Vagina (tissue), 2 donors: ENCODE data around the gene CBLB. TPM values are rescaled to one million over a fixed set of nuclear protein-coding genes. Genes with fewer than 3 reads are reported as not detected.

ENCODE experiments used
- DNase-seq, 2 donors: peaks; one replicate each; pipeline ENCODE4 v3.0.0-alpha.2; 2017; ENCODE audit errors: extremely low spot score in 2 of 2
- H3K27ac ChIP-seq: fragments of 200-600 bp; sonication (generic); one replicate; pipeline ENCODE4 v1.5.1; 2019
- H3K27me3 ChIP-seq: fragments of 200-600 bp; sonication (generic); one replicate; pipeline ENCODE4 v1.5.1; 2019
- H3K36me3 ChIP-seq, 2 donors: fragments of 200-600 bp; sonication (generic); one replicate each; pipeline ENCODE4 v1.5.1; 2017 to 2019
- H3K4me1 ChIP-seq: fragments of 200-600 bp; sonication (generic); one replicate; pipeline ENCODE4 v1.5.1; 2019
- H3K4me3 ChIP-seq, 2 donors: fragments of 200-600 bp; sonication (generic); 1 replicate in 1 of 2; 2 replicates in 1 of 2; pipeline ENCODE4 v1.5.1; 2016 to 2019
- H3K9me3 ChIP-seq: fragments of 200-600 bp; sonication (generic); one replicate; pipeline ENCODE4 v1.5.1; 2019
- POLR2A ChIP-seq, 2 donors: fragments of 450-650 bp; IDR thresholded peaks; one replicate each; pipeline ENCODE4 v1.6.1; 2017; ENCODE audit warnings: antibody characterized with exemption in 2 of 2, mild to moderate bottlenecking in 2 of 2, moderate library complexity in 2 of 2
- POLR2AphosphoS5 ChIP-seq, 2 donors: sonication (generic); formaldehyde crosslinking; IDR thresholded peaks; one replicate each; pipeline ENCODE4 v1.9.0; 2017; ENCODE audit warnings: antibody characterized with exemption in 2 of 2, mild to moderate bottlenecking in 2 of 2, low read depth in 1 of 2; ENCODE audit not compliant: insufficient read depth in 1 of 2
- intact Hi-C: fragments of 100-400 bp; cut with DNase I; formaldehyde crosslinking; loops from one replicate; pipeline ENCODE4 v1.15.1; 2023
- total RNA-seq: library from RNA; depleted of rRNA; stranded (reverse); fragments of >200 nt; gene quantifications from one replicate; pipeline ENCODE4 v1.2.3, GENCODE V29; 2016
- TF ChIP-seq, protein P1 (sequence below), 3 experiments: fragments of 450-650 bp in 2 of 3; fragments of 200-600 bp in 1 of 3; sonication (generic) in 1 of 3; IDR thresholded peaks; one replicate each; pipeline ENCODE4 v1.5.1; 2017 to 2019; ENCODE audit warnings: antibody characterized with exemption in 3 of 3, mild to moderate bottlenecking in 2 of 3, moderate library complexity in 2 of 3

The CBLB gene
- total RNA-seq, 1 donor from 2014 or later, result 58.4 TPM

- no peaks in the 10 kb centered on the region for H3K9me3 ChIP-seq
- H3K4me3 ChIP-seq, result no peak overlapping the region
- no peaks in the 10 kb centered on the region for H3K36me3 ChIP-seq
- H3K27ac ChIP-seq, result no peak overlapping the region
- intact Hi-C loops, result loop anchor here (5.0 kb wide), 1 partner anchor 1843 kb away; no protein-coding TSS in a partner anchor
- no peak for TF ChIP-seq POLR2AphosphoS5 (IDR thresholded peaks at IDR 0.05; ENCODE audit: insufficient read depth in 1 of 2, low read depth in 1 of 2)
- no peak for TF ChIP-seq POLR2A (IDR thresholded peaks at IDR 0.05)
- TF ChIP-seq, protein P1, sequence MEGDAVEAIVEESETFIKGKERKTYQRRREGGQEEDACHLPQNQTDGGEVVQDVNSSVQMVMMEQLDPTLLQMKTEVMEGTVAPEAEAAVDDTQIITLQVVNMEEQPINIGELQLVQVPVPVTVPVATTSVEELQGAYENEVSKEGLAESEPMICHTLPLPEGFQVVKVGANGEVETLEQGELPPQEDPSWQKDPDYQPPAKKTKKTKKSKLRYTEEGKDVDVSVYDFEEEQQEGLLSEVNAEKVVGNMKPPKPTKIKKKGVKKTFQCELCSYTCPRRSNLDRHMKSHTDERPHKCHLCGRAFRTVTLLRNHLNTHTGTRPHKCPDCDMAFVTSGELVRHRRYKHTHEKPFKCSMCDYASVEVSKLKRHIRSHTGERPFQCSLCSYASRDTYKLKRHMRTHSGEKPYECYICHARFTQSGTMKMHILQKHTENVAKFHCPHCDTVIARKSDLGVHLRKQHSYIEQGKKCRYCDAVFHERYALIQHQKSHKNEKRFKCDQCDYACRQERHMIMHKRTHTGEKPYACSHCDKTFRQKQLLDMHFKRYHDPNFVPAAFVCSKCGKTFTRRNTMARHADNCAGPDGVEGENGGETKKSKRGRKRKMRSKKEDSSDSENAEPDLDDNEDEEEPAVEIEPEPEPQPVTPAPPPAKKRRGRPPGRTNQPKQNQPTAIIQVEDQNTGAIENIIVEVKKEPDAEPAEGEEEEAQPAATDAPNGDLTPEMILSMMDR (IDR thresholded peaks at IDR 0.05), result no peak
- no peaks in the 10 kb centered on the region for H3K27me3 ChIP-seq
- no peaks in the 10 kb centered on the region for H3K4me1 ChIP-seq
- no peak for DNase-seq
Observed at GRCh38 chr3:105619651-105620050, 249.2 kb downstream of the CBLB start.

- Histone ChIP-seq H3K4me3 (no peak overlapping the region), H3K36me3 (no peaks in the 10 kb centered on the region), H3K27ac (no peak overlapping the region), H3K27me3 (no peaks in the 10 kb centered on the region), H3K4me1 (no peaks in the 10 kb centered on the region), H3K9me3 (no peaks in the 10 kb centered on the region)
- TF ChIP-seq POLR2A (IDR thresholded peaks at IDR 0.05) (no peak), POLR2AphosphoS5 (IDR thresholded peaks at IDR 0.05; ENCODE audit: insufficient read depth in 1 of 2, low read depth in 1 of 2) (no peak)
- TF ChIP-seq, protein P1 (IDR thresholded peaks at IDR 0.05), result no peak
- no peak for DNase-seq
- intact Hi-C loops, result loop anchor here (5.0 kb wide), 1 partner anchor 1844 kb away; no protein-coding TSS in a partner anchor
Observed at GRCh38 chr3:105618556-105618955, 250.3 kb downstream of the CBLB start.

- Histone ChIP-seq H3K36me3 (no peaks in the 10 kb centered on the region), H3K27me3 (no peaks in the 10 kb centered on the region), H3K27ac (no peak overlapping the region), H3K9me3 (no peaks in the 10 kb centered on the region), H3K4me3 (no peak overlapping the region), H3K4me1 (no peaks in the 10 kb centered on the region)
- TF ChIP-seq, protein P1 (IDR thresholded peaks at IDR 0.05), result no peak
- TF ChIP-seq POLR2AphosphoS5 (IDR thresholded peaks at IDR 0.05; ENCODE audit: insufficient read depth in 1 of 2, low read depth in 1 of 2) (no peak), POLR2A (IDR thresholded peaks at IDR 0.05) (no peak)
- intact Hi-C loops, result loop anchor here (5.0 kb wide), 1 partner anchor 1846 kb away; no protein-coding TSS in a partner anchor
- DNase-seq, result no peak
Observed at GRCh38 chr3:105616374-105617121, 252.3 kb downstream of the CBLB start.

DNA sequence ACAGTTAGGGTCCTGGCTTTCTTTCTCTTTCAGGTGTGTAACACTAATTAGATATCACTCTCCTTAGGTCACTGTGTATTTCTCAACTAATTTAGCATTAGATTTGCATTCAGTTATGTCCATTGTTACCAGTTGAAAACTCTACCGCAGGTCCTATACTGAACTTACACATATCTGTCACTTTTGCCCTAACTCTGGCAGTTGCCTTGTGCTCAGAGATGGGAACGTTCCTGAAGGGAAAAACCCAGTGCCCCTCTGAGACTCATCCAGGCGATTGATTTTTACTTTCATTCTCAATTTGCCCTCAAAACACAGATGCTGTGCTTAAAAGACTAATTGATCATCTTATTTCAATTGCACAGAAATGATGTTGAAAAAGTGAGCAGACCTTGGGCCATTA lies 253.0 kb downstream of the CBLB start:
- Histone ChIP-seq H3K27me3 (no peaks in the 10 kb centered on the region), H3K4me1 (no peaks in the 10 kb centered on the region), H3K27ac (no peak overlapping the region), H3K9me3 (no peaks in the 10 kb centered on the region), H3K36me3 (no peaks in the 10 kb centered on the region), H3K4me3 (no peak overlapping the region)
- TF ChIP-seq POLR2A (IDR thresholded peaks at IDR 0.05) (no peak), POLR2AphosphoS5 (IDR thresholded peaks at IDR 0.05; ENCODE audit: insufficient read depth in 1 of 2, low read depth in 1 of 2) (no peak)
- TF ChIP-seq, protein P1 (IDR thresholded peaks at IDR 0.05), result no peak
- intact Hi-C loops, result loop anchor here (5.0 kb wide), 1 partner anchor 1846 kb away; no protein-coding TSS in a partner anchor
- no peak for DNase-seq
